ENCODE data around the gene DCP2.

- TF ChIP-seq, protein P1, sequence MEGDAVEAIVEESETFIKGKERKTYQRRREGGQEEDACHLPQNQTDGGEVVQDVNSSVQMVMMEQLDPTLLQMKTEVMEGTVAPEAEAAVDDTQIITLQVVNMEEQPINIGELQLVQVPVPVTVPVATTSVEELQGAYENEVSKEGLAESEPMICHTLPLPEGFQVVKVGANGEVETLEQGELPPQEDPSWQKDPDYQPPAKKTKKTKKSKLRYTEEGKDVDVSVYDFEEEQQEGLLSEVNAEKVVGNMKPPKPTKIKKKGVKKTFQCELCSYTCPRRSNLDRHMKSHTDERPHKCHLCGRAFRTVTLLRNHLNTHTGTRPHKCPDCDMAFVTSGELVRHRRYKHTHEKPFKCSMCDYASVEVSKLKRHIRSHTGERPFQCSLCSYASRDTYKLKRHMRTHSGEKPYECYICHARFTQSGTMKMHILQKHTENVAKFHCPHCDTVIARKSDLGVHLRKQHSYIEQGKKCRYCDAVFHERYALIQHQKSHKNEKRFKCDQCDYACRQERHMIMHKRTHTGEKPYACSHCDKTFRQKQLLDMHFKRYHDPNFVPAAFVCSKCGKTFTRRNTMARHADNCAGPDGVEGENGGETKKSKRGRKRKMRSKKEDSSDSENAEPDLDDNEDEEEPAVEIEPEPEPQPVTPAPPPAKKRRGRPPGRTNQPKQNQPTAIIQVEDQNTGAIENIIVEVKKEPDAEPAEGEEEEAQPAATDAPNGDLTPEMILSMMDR (conservative IDR thresholded peaks at IDR 0.05): no peak
- TF ChIP-seq ZFX (IDR thresholded peaks at IDR 0.05): no peak
Observed at GRCh38 chr5:113031557-113031956, 55.0 kb downstream of the DCP2 start.

All from C4-2B (cell line).